ENCODE results near the gene DEFB131B.
A peak's percentile ranks its signal among the peaks of the same experiment; 100 is the strongest.
"Not testable (repeated sequence)": the region's sequence is repeated elsewhere in the genome, so short reads cannot be mapped to it uniquely, and the experiment has no call there.

Gene DEFB131B

GRCh38 chr11:71878059-71878458 lies at the start of gene DEFB131B:
TSS of gene DEFB131B (plus strand) at chr11:71878453. CDS start at chr11:71878453, 0 bp downstream.
- DNase-seq (ENCODE audit: low spot score): not testable (repeated sequence)

GRCh38 chr11:71829247-71829646 lies 49.0 kb upstream of the DEFB131B start:
- not testable (repeated sequence) for DNase-seq (ENCODE audit: low spot score)

- DNase-seq (ENCODE audit: low spot score): not testable (repeated sequence)
These were observed 48.6 kb upstream of the DEFB131B start for GRCh38 chr11:71829686-71830085.

- DNase-seq (ENCODE audit: low spot score): not testable (repeated sequence)
These were observed 45.4 kb upstream of the DEFB131B start, which contains the start of gene DEFB108B for GRCh38 chr11:71832811-71833210. TSS of gene DEFB108B (plus strand) at chr11:71833200. CDS start at chr11:71833200, 0 bp downstream.

GRCh38 chr11:71842720-71843119 lies 35.5 kb upstream of the DEFB131B start:
- not testable (repeated sequence) for DNase-seq (ENCODE audit: low spot score)

- DNase-seq (ENCODE audit: low spot score): not testable (repeated sequence)
These were observed 34.9 kb upstream of the DEFB131B start for GRCh38 chr11:71843355-71843754.

- DNase-seq (ENCODE audit: low spot score): no peak
These were observed 34.4 kb upstream of the DEFB131B start for GRCh38 chr11:71843858-71844257.

GRCh38 chr11:71853895-71854294 lies 24.4 kb upstream of the DEFB131B start:
- not testable (repeated sequence) for DNase-seq (ENCODE audit: low spot score)

GRCh38 chr11:71855880-71856279 lies 22.4 kb upstream of the DEFB131B start:
- not testable (repeated sequence) for DNase-seq (ENCODE audit: low spot score)

- not testable (repeated sequence) for DNase-seq (ENCODE audit: low spot score)
These were observed 17.4 kb upstream of the DEFB131B start for GRCh38 chr11:71860835-71861234.

- DNase-seq (ENCODE audit: low spot score): peak; percentile 23
These were observed 14.2 kb upstream of the DEFB131B start for GRCh38 chr11:71863978-71864627.

- not testable (repeated sequence) for DNase-seq (ENCODE audit: low spot score)
These were observed 11.0 kb upstream of the DEFB131B start for GRCh38 chr11:71867209-71867608.

- DNase-seq (ENCODE audit: low spot score): not testable (repeated sequence)
These were observed 8.3 kb upstream of the DEFB131B start for GRCh38 chr11:71869931-71870330.

- not testable (repeated sequence) for DNase-seq (ENCODE audit: low spot score)
These were observed 7.6 kb upstream of the DEFB131B start for GRCh38 chr11:71870661-71871060.

GRCh38 chr11:71876262-71876661 lies 2.0 kb upstream of the DEFB131B start:
- DNase-seq (ENCODE audit: low spot score): not testable (repeated sequence)

- not testable (repeated sequence) for DNase-seq (ENCODE audit: low spot score)
These were observed 7.6 kb downstream of the DEFB131B start for GRCh38 chr11:71885806-71886205.

- DNase-seq (ENCODE audit: low spot score): not testable (repeated sequence)
These were observed 10.2 kb downstream of the DEFB131B start for GRCh38 chr11:71888335-71889010.

- not testable (repeated sequence) for DNase-seq (ENCODE audit: low spot score)
These were observed 11.1 kb downstream of the DEFB131B start for GRCh38 chr11:71889181-71889872.

- DNase-seq (ENCODE audit: low spot score): no peak
These were observed 17.7 kb downstream of the DEFB131B start for GRCh38 chr11:71895961-71896360.

- not testable (repeated sequence) for DNase-seq (ENCODE audit: low spot score)
These were observed 22.9 kb downstream of the DEFB131B start for GRCh38 chr11:71901137-71901536.

GRCh38 chr11:71908218-71908617 lies 30.0 kb downstream of the DEFB131B start:
- no peak for DNase-seq (ENCODE audit: low spot score)

GRCh38 chr11:71910775-71911174 lies 32.5 kb downstream of the DEFB131B start:
- not testable (repeated sequence) for DNase-seq (ENCODE audit: low spot score)

Measured in Ammon's horn (tissue), 1 donor.